HG03575 (cell line): ENCODE measurements around the gene CNTNAP5.

Source experiments
- ATAC-seq: cut with Tn5 transposase; IDR thresholded peaks from one replicate; pipeline ENCODE4 v1.9.1; 2021; ENCODE audit not compliant: unreplicated experiment, insufficient number of reproducible peaks, low FRiP score; ENCODE audit errors: extremely low read depth

CNTNAP5 gene

DNA sequence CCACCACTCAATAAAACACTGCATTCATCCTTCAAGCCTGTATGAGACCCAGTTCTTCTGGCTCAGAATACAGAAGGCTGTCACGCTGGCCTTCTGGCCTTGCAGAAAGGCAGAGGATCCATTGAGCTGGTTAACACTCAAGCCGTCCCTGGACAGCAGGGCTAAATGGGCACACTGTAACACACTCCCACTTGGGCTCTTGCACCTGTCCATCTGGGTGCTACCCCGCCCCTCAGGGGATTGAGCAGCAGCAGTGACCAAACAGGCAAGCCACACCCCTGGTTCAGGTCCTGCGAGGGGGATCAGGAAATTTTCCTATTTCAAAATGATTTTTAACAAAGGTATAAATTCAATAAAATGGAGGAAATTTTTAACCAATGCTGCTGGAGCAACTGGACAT is 936.0 kb downstream of the CNTNAP5 start:
- no peak for ATAC-seq
